Effector memory CD4-positive, alpha-beta T cell (primary cell): ENCODE data around the gene PTMA.
A peak's percentile ranks its signal among the peaks of the same experiment; 100 is the strongest.

ENCODE experiments used
- DNase-seq, 3 donors: peaks; one replicate each; pipeline ENCODE4 v3.0.0-alpha.2; 2020
- H3K27ac ChIP-seq: 2 replicates; pipeline ENCODE4 v1.7.0; 2013; ENCODE audit warnings: mild to moderate bottlenecking, low read length, moderate library complexity; ENCODE audit not compliant: insufficient read depth, poor library complexity, severe bottlenecking
- H3K27me3 ChIP-seq: replicated peaks from 2 replicates; pipeline ENCODE4 v1.7.0; 2013; ENCODE audit warnings: mild to moderate bottlenecking, low read length; ENCODE audit not compliant: insufficient read depth, control insufficient read depth, poor library complexity, severe bottlenecking
- H3K36me3 ChIP-seq: 2 replicates; pipeline ENCODE4 v1.7.0; 2013; ENCODE audit warnings: mild to moderate bottlenecking, low read length, moderate library complexity; ENCODE audit not compliant: control insufficient read depth, insufficient read depth
- H3K4me1 ChIP-seq: 2 replicates; pipeline ENCODE4 v1.7.0; 2013; ENCODE audit warnings: low read length, mild to moderate bottlenecking; ENCODE audit not compliant: control insufficient read depth, insufficient read depth, poor library complexity, severe bottlenecking
- H3K4me3 ChIP-seq: 2 replicates; pipeline ENCODE4 v1.7.0; 2013; ENCODE audit warnings: low read length, low read depth, mild to moderate bottlenecking; ENCODE audit not compliant: insufficient read depth, poor library complexity, severe bottlenecking
- H3K9me3 ChIP-seq: 2 replicates; pipeline ENCODE4 v1.7.0; 2013; ENCODE audit warnings: mild to moderate bottlenecking, low read length, moderate library complexity; ENCODE audit not compliant: control insufficient read depth

PTMA gene

DNA sequence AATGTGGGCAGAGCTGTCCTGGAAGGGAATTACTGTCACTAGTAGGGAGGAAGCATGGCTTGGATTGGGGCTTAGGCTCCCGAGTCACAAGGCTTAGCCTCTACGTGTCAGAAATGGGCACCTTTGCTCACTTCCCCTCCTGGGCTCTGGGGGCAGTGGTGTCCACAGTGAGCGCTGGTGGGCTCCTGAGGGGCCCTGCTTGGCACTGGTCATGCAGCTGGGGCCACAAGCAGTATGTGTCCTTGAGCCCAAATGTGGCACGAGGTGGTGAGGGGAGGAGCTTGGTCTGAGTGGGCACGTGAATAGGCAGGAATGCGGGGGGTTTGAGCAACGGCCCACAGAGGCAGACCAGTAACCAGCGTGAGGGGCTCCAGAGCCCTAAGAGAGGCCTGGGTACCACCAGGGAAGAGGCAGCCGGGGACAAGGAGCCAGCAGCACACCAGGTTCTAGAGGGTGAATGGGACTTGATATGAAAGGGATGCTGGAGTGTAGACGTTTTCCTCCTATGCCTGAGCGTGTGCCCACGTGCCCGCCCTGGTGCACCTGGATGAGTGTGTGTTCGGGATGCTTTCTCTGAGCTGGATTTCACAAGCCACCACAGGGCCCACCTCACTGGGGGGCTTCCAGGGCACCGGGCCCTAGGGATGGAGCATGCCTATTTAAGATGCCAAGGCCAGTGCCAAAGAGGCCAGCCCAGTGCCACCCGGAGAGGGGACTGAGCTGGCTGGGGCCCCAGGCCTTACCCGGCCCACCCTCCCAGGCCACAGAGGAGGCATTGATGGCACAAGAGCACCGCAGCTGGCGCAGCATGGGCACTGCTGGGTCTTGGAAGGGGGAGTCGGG, 22.8 kb upstream of the PTMA start:
- no peak overlapping the region for H3K27ac ChIP-seq
- DNase-seq = no peak
- H3K36me3 ChIP-seq = no peaks in the 10 kb centered on the region
- H3K4me3 ChIP-seq = no peak overlapping the region
- no peaks in the 10 kb centered on the region for H3K9me3 ChIP-seq
- no peaks in the 10 kb centered on the region for H3K4me1 ChIP-seq
- H3K27me3 ChIP-seq = peaks cover 2% of the 10 kb centered on the region

DNA sequence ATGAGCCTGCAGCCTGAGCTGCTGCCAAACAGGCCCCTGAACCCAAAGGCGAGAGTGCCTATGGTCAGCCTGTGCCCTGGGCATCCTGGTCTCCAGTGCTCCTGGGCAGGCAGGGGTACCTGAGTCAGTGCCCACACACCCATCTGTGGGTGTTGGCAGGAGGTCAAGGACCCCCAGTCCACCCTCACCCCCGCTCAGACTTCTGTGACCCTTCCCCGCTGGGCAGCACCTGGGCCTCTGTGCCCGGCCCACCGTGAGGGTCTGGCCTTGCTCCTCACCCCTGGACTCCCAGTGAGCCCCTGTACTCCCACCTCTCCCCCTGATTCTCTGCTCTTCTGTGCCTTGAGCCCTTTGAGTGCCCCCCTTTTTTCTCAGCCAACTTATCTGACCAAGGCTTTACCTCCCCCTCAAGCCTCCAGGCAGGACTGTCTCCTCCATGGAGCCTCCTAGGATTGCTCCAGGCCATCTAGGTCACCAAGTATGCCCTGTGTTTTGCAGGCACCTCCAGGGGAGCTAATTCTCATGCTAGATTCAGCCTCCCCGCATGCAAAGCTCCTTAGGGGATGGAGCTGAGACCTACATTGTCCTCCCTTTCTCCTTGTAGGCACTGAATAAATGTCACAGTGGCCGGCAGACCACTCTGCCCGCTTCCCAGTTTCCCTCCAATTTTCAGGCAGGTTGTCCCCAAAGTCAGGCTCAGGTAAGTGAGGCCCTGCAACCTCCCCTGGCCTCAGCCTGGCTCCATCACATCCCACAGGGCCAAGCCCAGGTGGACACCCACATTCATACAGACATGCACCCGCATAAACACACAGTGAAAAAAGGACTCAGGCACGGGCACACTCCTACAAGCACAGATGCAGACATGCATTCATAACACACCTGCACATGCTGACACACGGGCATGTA, 21.9 kb upstream of the PTMA start:
- DNase-seq = no peak
- H3K36me3 ChIP-seq = no peaks in the 10 kb centered on the region
- no peaks in the 10 kb centered on the region for H3K4me1 ChIP-seq
- no peak overlapping the region for H3K4me3 ChIP-seq
- no peaks in the 10 kb centered on the region for H3K27me3 ChIP-seq
- no peaks in the 10 kb centered on the region for H3K9me3 ChIP-seq
- no peak overlapping the region for H3K27ac ChIP-seq

DNA sequence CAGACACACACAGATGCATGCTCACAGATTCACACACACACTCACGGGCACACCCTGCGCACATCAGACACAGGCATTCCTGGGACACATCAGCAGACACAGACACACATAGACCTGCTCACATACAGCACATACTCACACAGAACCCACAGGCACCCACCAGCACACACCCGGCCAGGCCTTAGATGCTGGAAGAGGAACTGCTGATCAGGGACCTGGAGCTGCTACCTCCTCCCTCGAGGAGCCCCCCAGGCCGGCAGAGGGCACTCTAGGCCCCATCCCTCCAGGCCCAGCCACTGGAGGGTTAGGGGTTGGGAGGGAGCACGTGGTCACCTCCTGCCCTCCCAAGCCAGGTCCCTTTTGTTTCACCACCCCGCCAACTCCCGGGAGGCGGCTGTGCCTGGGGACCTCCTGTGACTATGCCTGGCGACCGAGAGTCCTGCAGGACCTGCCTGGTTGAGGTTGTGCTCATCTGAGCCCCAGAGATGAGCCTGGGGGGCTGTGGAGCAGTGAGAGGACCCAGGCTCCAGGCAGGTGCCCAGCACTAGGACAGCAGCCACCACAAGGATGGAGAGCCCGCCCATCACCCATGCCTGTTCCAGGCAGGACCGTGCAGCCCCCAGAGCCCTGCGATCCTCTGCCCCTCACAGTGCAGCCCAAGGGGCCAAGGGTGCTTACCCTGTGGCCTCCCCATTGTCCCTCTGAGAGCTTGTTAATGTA, 21.0 kb upstream of the PTMA start:
- Histone ChIP-seq H3K4me1 (no peaks in the 10 kb centered on the region), H3K36me3 (no peaks in the 10 kb centered on the region), H3K27ac (no peak overlapping the region), H3K4me3 (no peak overlapping the region), H3K27me3 (no peaks in the 10 kb centered on the region), H3K9me3 (no peaks in the 10 kb centered on the region)
- peak; percentile 24 to 31 (median 31) for DNase-seq

DNA sequence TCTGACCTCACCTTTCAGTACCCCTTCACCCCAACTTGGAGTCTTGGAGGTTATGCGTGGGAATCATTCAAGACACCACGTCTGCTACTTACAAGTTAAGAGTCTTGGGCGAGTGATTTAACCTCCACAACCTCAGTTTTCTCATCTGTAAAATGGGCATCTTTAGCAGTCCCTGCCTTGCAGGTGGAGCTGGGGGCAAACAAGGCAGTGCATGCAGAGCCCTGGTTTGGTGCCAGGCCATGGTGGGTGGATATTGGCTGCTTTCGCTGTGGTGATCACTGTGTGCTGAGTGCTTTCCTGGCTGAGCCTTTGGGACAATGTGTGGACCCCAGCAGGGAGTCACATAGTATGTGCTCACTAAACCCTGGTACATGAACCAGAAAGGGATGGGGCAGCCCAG, 20.4 kb upstream of the PTMA start:
- Histone ChIP-seq H3K27ac (no peak overlapping the region), H3K4me1 (no peaks in the 10 kb centered on the region), H3K9me3 (no peaks in the 10 kb centered on the region), H3K27me3 (no peaks in the 10 kb centered on the region), H3K36me3 (no peaks in the 10 kb centered on the region), H3K4me3 (no peak overlapping the region)
- no peak for DNase-seq

DNA sequence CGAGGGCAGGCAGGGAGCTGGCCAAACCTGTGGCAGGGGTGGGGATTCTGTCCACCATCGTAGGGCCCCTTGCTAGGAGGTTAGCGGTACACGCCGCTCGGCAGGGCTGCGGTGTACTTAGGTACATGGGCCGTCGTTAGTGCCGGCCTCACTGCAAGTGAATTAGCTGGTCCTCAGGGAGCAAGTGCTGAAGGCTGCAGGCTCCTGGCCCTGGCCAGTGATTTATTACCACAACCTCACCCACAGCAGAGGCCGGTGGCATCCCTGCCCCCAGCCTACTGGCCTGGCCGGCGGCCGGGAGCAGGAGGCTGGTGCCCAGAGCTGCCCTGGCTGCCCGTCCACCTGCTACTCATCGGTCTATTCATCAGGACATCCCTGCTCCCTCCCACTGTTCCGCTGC, 19.6 kb upstream of the PTMA start:
- DNase-seq = no peak
- no peaks in the 10 kb centered on the region for H3K9me3 ChIP-seq
- no peaks in the 10 kb centered on the region for H3K4me1 ChIP-seq
- H3K36me3 ChIP-seq = no peaks in the 10 kb centered on the region
- no peak overlapping the region for H3K27ac ChIP-seq
- no peaks in the 10 kb centered on the region for H3K27me3 ChIP-seq
- H3K4me3 ChIP-seq = no peak overlapping the region

DNA sequence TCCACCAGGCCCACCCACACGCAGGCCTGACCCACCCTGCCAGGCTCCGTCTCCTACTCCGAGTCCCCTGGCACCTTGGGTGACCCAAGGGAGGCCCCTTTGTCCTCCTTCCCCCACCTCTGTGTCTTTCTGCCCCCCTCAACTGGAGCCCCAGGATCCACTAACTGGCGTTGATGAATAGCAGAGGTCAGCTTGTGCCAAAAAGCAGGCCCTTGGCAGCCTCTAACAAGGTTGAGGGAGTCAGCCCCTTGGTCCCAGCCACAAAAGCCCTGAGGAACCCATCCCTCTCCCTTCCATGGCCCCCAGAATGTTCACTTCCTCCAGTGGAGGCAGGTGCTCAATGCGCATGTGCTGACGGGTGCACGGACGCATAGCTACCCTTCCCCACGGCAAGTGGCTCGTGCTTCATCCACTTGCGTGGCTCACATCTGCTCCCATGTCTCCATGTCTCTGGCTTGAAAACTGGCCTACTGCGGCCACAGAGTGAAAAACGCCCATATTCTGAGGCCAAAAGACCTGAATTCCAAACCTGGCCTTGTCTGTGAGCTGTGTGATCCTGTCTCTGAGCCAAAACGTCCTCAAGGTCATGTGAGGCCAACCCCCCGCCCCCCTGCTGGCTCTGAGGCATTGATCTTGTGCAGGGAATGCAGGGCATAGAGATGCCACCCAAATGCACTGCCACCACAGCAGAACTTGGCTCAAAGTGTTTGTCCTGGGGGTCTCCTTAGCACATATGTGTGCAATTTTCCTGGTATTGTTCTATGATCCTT, 19.0 kb upstream of the PTMA start:
- Histone ChIP-seq H3K9me3 (no peaks in the 10 kb centered on the region), H3K27ac (no peak overlapping the region), H3K27me3 (no peaks in the 10 kb centered on the region), H3K4me3 (no peak overlapping the region), H3K4me1 (no peaks in the 10 kb centered on the region), H3K36me3 (no peaks in the 10 kb centered on the region)
- DNase-seq = no peak

DNA sequence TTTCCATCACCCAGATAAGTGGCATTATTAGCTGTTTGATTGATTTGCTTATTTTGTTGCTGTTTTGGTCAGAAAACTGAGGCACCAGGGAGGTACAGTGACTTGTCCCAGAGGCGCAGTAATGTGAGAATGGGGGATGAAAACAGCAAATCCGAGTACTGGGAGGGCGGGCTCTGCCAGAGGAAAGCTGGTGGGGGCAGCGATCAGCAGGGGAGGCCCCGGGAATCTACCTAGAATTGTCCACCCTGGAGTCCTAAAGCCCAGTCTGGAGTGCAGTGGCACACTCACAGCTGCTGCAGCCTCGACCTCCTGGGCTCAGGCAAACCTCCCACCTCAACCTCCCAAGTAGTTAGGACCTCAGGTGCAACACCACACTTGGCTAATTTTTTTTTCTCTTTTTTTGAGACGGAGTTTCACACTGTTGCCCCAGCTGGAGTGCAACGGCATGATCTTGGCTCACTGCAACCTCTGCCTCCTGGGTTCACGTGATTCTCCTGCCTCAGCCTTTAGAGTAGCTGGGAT, 17.0 kb upstream of the PTMA start:
- no peaks in the 10 kb centered on the region for H3K36me3 ChIP-seq
- no peak overlapping the region for H3K27ac ChIP-seq
- H3K4me3 ChIP-seq = no peak overlapping the region
- H3K27me3 ChIP-seq = no peaks in the 10 kb centered on the region
- H3K9me3 ChIP-seq = no peaks in the 10 kb centered on the region
- H3K4me1 ChIP-seq = no peaks in the 10 kb centered on the region
- no peak for DNase-seq

DNA sequence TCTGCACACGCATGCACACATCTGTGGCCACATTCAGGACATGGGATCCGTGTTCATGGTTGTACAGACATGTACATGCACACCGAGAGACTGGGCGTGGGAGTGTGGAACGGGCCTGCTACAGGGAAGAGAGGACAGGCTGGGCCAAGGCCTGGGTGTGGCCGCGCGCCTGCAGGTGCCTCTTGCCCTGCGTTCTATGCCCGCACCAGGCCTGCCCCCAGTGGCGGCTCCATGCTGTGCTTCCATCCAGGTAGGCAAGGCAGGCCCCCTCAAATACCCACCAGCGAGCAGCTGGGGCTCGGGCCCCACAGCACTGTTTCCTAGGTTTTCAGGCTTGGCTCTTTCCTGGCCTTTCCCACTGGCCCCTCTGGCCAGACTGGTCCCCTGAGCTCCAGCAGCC, 15.5 kb upstream of the PTMA start:
- Histone ChIP-seq H3K27ac (no peak overlapping the region), H3K36me3 (no peaks in the 10 kb centered on the region), H3K4me3 (no peak overlapping the region)

DNA sequence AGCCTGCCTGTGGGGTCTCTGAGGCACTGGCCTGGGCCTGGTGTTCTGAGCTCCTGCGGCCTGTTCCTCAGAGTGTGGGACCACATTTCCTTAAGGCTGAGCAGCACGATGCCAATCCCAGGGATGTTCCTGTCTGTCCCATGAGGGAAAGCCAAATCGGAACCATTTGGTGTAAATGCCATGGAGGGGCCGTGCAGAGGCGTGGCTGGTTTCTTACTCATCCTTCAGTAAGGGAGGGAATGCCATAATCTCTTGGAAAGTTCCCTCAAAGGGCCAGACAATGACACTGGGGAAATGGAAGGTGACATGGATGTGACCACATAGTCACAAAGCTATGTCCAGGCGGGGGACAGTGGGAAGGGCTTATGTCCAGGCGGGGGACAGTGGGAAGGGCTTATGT, 14.4 kb upstream of the PTMA start:
- Histone ChIP-seq H3K9me3 (no peaks in the 10 kb centered on the region), H3K4me1 (no peaks in the 10 kb centered on the region), H3K27me3 (no peaks in the 10 kb centered on the region), H3K27ac (no peak overlapping the region), H3K36me3 (no peaks in the 10 kb centered on the region), H3K4me3 (no peak overlapping the region)
- no peak for DNase-seq

More for the DNA sequence above, 15.5 kb upstream of the PTMA start:
- Histone ChIP-seq H3K4me1 (no peaks in the 10 kb centered on the region), H3K9me3 (no peaks in the 10 kb centered on the region), H3K27me3 (no peaks in the 10 kb centered on the region)
- DNase-seq = no peak
